GM23248 (cell line): ENCODE measurements around the gene ZHX3. TPM values are rescaled to one million over a fixed set of nuclear protein-coding genes. Genes with fewer than 3 reads are reported as not detected.
"Not testable (repeated sequence)": the region's sequence is repeated elsewhere in the genome, so short reads cannot be mapped to it uniquely, and the experiment has no call there.

Experiments
- DNase-seq: peaks from one replicate; pipeline ENCODE4 v3.0.0-alpha.2; 2015
- H2AFZ ChIP-seq: fragments of 200-600 bp; sonication (generic); 2 replicates; pipeline ENCODE4 v1.6.1; 2016; ENCODE audit warnings: antibody characterized with exemption
- H3F3A ChIP-seq: fragments of 200-600 bp; sonication (generic); 2 replicates; pipeline ENCODE4 v1.6.1; 2016; ENCODE audit warnings: mild to moderate bottlenecking, antibody characterized with exemption, mixed run types; ENCODE audit not compliant: insufficient read depth
- H3K27ac ChIP-seq: fragments of 200-600 bp; sonication (generic); 2 replicates; pipeline ENCODE4 v1.5.1; 2016; ENCODE audit warnings: mild to moderate bottlenecking
- H3K27me3 ChIP-seq: fragments of 200-600 bp; sonication (generic); replicated peaks from 2 replicates; pipeline ENCODE4 v1.6.1; 2016; ENCODE audit warnings: mild to moderate bottlenecking; ENCODE audit not compliant: insufficient read depth
- H3K36me3 ChIP-seq: fragments of 200-600 bp; sonication (generic); 2 replicates; pipeline ENCODE4 v1.6.1; 2016; ENCODE audit warnings: low read depth, mild to moderate bottlenecking
- H3K4me1 ChIP-seq: fragments of 200-600 bp; sonication (generic); 2 replicates; pipeline ENCODE4 v1.6.1; 2016; ENCODE audit warnings: mild to moderate bottlenecking; ENCODE audit not compliant: insufficient read depth
- H3K4me2 ChIP-seq: fragments of 200-600 bp; sonication (generic); one replicate; pipeline ENCODE4 v1.6.1; 2016; ENCODE audit warnings: mild to moderate bottlenecking; ENCODE audit not compliant: unreplicated experiment
- H3K4me3 ChIP-seq: fragments of 200-600 bp; sonication (generic); 2 replicates; pipeline ENCODE4 v1.5.1; 2016; ENCODE audit warnings: mild to moderate bottlenecking
- H3K79me2 ChIP-seq: fragments of 200-600 bp; sonication (generic); 2 replicates; pipeline ENCODE4 v1.6.1; 2016; ENCODE audit warnings: mild to moderate bottlenecking; ENCODE audit not compliant: insufficient read depth
- H3K9ac ChIP-seq: fragments of 200-600 bp; sonication (generic); 2 replicates; pipeline ENCODE4 v1.6.1; 2016; ENCODE audit warnings: mild to moderate bottlenecking
- H3K9me2 ChIP-seq: fragments of 200-600 bp; sonication (generic); 2 replicates; pipeline ENCODE4 v1.6.1; 2016; ENCODE audit warnings: mixed run types, mild to moderate bottlenecking, moderate library complexity; ENCODE audit not compliant: insufficient read depth
- H3K9me3 ChIP-seq: fragments of 200-600 bp; sonication (generic); one replicate; pipeline ENCODE4 v1.6.1; 2017; ENCODE audit warnings: low read depth
- H4K20me1 ChIP-seq: fragments of 200-600 bp; sonication (generic); 2 replicates; pipeline ENCODE4 v1.6.0; 2016; ENCODE audit not compliant: insufficient read depth
- EZH2 ChIP-seq: fragments of 200-600 bp; sonication (generic); IDR thresholded peaks from 2 replicates; pipeline ENCODE4 v1.6.1; 2018; ENCODE audit warnings: antibody characterized with exemption, mild to moderate bottlenecking; ENCODE audit not compliant: insufficient read depth, poor library complexity, severe bottlenecking
- EZH2phosphoT487 ChIP-seq: fragments of 200-600 bp; sonication (generic); IDR thresholded peaks from 2 replicates; pipeline ENCODE4 v1.6.1; 2018; ENCODE audit warnings: antibody characterized with exemption, moderate library complexity, mild to moderate bottlenecking, low read depth; ENCODE audit not compliant: insufficient read depth
- WGBS, 2 experiments: methylation state at CpG; one replicate each; pipeline ENCODE4 v1.1.6; 2015 to 2017; ENCODE audit warnings: low lambda C conversion rate in 2 of 2, low coverage in 1 of 2; ENCODE audit errors: missing lambda C conversion rate in 2 of 2; 5-methylcytosine and 5-hydroxymethylcytosine counted together
- in situ Hi-C: fragments of 300-500 bp; cut with MboI; formaldehyde crosslinking; loops from 2 replicates; pipeline ENCODE4 v1.15.0; 2020
- polyA plus RNA-seq: library from polyadenylated mRNA; unstranded; fragments of >200 nt; fragmentation: Nextera tagmentation; extraction: Ambion mirVana; gene quantifications from 2 replicates; pipeline ENCODE4 v1.2.1, GENCODE V29; 2016
- total RNA-seq: library from RNA; depleted of rRNA; stranded (reverse); fragments of >200 nt; shearing (Covaris generic); gene quantifications from 2 replicates; pipeline ENCODE4 v1.2.3, GENCODE V29; 2014

Gene ZHX3
- total and polyA plus RNA-seq, 2 experiments from 2014 or later = 9.8 to 38.5 TPM

GRCh38 chr20:41135187-41135887 is 182.2 kb downstream of the ZHX3 start:
- DNase-seq = peak; percentile 41
- H3K9ac ChIP-seq = no peak overlapping the region
- H3K27ac ChIP-seq = no peak overlapping the region
- WGBS, 2 experiments = 69 to 70% methylated on average over 13 of the region's 13 CpGs
- no peaks in the 10 kb centered on the region for H3K36me3 ChIP-seq
- no peaks in the 10 kb centered on the region for H3F3A ChIP-seq
- no peak overlapping the region for H2AFZ ChIP-seq
- no peaks in the 10 kb centered on the region for H3K9me2 ChIP-seq
- no peak overlapping the region for H3K4me3 ChIP-seq
- no peaks in the 10 kb centered on the region for H3K9me3 ChIP-seq
- in situ Hi-C loops = no loop called here
- H3K4me2 ChIP-seq = no peak overlapping the region
- no peaks in the 10 kb centered on the region for H3K27me3 ChIP-seq
- TF ChIP-seq EZH2phosphoT487 (no peak), EZH2 (no peak)
- H4K20me1 ChIP-seq = no peaks in the 10 kb centered on the region
- H3K79me2 ChIP-seq = peaks cover 28% of the 10 kb centered on the region
- peaks cover 12% of the 10 kb centered on the region; the same call in 1 of the 2 replicates for H3K4me1 ChIP-seq

GRCh38 chr20:41134362-41135186 is 183.0 kb downstream of the ZHX3 start:
- TF ChIP-seq EZH2 (no peak), EZH2phosphoT487 (no peak)
- Histone ChIP-seq H3K4me3 (no peak overlapping the region), H3K4me2 (no peak overlapping the region), H3K36me3 (no peaks in the 10 kb centered on the region), H3F3A (no peaks in the 10 kb centered on the region), H4K20me1 (no peaks in the 10 kb centered on the region), H3K79me2 (peaks cover 21% of the 10 kb centered on the region), H3K4me1 (peaks cover 10% of the 10 kb centered on the region; the same call in 1 of the 2 replicates), H3K9ac (no peak overlapping the region), H3K9me2 (no peaks in the 10 kb centered on the region), H2AFZ (no peak overlapping the region), H3K27me3 (no peaks in the 10 kb centered on the region), H3K27ac (no peak overlapping the region), H3K9me3 (no peaks in the 10 kb centered on the region)
- WGBS, 2 experiments = 82 to 89% methylated on average over 7 to 9 of the region's 9 CpGs
- DNase-seq = no peak
- in situ Hi-C loops = no loop called here

GRCh38 chr20:41133709-41134361 is 183.7 kb downstream of the ZHX3 start:
- Histone ChIP-seq H3K4me1 (peaks cover 2% of the 10 kb centered on the region; the same call in 1 of the 2 replicates), H4K20me1 (no peaks in the 10 kb centered on the region), H3K79me2 (peaks cover 13% of the 10 kb centered on the region), H3K36me3 (no peaks in the 10 kb centered on the region), H3K4me3 (no peak overlapping the region), H3K27me3 (no peaks in the 10 kb centered on the region), H3K27ac (no peak overlapping the region), H3F3A (no peaks in the 10 kb centered on the region), H3K9ac (no peak overlapping the region), H3K9me2 (no peaks in the 10 kb centered on the region), H3K4me2 (no peak overlapping the region), H2AFZ (no peak overlapping the region), H3K9me3 (no peaks in the 10 kb centered on the region)
- in situ Hi-C loops = no loop called here
- no peak for DNase-seq
- no peak for TF ChIP-seq EZH2
- no peak for TF ChIP-seq EZH2phosphoT487
- 79% methylated on average over 7 of the region's 7 CpGs for WGBS, 2 experiments

- H4K20me1 ChIP-seq, H3K9me2 ChIP-seq, H3K4me2 ChIP-seq, H3K27ac ChIP-seq, H3K4me1 ChIP-seq, H3K4me3 ChIP-seq, H2AFZ ChIP-seq, H3K9ac ChIP-seq, H3F3A ChIP-seq, H3K79me2 ChIP-seq, in situ Hi-C loops, H3K9me3 ChIP-seq, DNase-seq, H3K36me3 ChIP-seq, H3K27me3 ChIP-seq: not testable (repeated sequence)
- WGBS, 2 experiments = 65 to 71% methylated on average over 9 of the region's 9 CpGs
These were observed 185.1 kb downstream of the ZHX3 start for GRCh38 chr20:41132388-41132775.
